Activated CD4-positive, alpha-beta T cell treated with anti-CD3 and anti-CD28 coated beads, Interleukin-2, amount 50 U/mL, for 48 hours (primary cell): Measurements from ENCODE around the gene POLR2B.
A peak's percentile ranks its signal among the peaks of the same experiment; 100 is the strongest.
"Not testable (repeated sequence)": the region's sequence is repeated elsewhere in the genome, so short reads cannot be mapped to it uniquely, and the experiment has no call there.

Experiments
- DNase-seq, 2 experiments: peaks; one replicate each; pipeline ENCODE4 v3.0.0-alpha.2; 2020

Gene POLR2B

GRCh38 chr4:56990109-56990905 lies 11.6 kb downstream of the POLR2B start:
- no peak for DNase-seq

GRCh38 chr4:56995525-56995924 lies 16.8 kb downstream of the POLR2B start:
- DNase-seq = no peak

DNA sequence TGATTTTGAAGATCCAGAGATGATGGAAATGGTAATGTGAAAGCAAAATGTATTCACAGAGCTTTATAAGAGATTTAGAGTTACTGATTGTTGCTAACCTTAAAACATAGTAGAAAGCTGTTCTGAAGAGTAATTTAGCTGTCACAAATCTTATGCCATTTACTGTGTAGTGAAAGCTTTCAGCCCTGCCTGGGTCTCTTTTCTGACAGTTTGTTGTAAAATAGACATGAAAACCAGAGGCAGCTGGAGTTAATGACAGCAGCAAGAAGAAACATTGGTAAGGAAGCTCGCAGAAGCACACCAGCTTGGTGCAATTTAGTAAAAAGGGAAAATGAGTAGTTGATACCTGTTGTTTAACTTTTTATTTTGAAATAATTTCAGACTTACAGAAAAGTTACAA lies 21.1 kb downstream of the POLR2B start:
- DNase-seq = no peak

- no peak for DNase-seq
Observed at GRCh38 chr4:57013543-57014120, 34.9 kb downstream of the POLR2B start.

DNA sequence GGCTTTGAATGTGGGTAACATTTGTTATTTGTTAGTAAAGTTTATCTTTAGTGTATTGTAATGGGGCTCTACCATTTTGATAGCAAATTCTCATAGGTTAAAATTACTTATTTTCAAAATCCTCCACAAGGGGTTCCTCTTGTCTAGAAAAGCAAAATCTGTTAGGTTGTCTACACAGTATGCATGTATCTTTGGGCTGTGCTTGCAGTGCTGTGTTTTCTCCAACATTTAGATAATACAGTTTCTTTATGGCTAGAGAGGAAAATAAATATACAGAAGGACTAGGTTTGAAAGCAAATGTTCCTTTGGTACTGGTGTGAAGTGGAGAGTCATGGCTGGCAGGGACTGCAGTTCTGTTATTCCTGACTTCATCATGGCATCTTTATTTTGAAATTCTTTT lies 40.3 kb downstream of the POLR2B start:
- DNase-seq = no peak

DNA sequence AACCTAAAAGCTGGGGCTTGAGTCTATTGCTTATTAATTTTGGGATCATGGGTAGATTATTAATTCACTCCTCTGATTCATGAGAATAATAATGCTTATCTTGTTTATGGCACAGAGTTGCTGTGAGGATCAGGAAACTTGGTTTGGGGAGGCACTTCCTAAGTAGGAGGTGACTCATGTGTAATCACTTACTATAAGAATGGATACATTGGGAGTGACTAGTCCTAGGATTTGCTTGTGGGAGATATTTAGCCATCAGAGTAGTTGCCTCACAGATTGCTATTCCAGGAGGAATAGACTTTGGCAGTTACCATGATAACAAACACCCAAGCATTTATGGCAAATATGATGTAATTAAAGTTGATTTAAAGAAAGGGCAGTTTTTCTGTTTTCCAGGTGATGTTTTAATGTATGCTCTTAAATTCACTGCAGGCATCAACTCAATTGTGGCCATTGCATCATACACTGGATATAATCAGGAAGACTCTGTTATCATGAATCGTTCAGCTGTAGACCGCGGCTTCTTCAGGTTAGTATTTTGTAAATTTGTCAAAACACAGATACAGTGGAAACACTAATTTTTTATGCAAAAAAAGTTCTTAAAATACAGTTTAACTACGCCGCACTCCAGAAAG lies 41.9 kb downstream of the POLR2B start:
- no peak for DNase-seq

DNA sequence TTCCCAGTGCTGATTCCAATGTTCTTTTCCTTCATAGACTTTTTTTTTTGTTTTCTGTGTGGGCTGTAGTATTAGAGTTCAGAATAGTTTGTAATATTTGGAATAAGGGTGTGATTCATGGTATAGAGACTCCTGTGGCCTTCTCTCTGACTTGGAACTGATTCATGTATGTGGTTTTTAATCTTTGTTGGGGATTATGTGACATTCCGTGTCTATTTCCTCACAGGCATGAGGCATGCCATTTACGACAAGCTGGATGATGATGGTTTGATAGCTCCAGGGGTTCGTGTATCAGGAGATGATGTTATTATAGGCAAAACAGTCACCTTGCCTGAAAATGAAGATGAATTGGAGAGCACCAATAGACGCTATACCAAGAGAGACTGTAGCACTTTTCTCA lies 44.4 kb downstream of the POLR2B start:
- no peak for DNase-seq

DNA sequence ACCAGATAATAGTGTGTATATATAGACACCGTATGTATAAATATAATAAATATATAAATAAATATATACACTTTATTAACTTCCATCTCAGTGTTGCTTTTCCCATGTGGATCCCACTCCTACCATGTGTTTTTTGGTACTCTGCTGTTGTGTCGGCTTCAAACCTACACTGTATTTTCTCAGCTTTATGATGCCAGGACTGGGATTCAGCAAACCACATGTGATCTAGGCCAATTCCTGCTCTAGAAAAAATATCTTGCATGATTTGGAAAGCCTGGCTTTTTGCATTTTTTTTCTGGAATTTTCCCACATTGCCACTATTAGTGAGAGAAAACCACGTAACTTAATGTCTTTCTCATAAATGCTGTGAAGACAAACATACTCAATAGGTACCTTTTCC lies 55.8 kb downstream of the POLR2B start:
- no peak for DNase-seq

DNA sequence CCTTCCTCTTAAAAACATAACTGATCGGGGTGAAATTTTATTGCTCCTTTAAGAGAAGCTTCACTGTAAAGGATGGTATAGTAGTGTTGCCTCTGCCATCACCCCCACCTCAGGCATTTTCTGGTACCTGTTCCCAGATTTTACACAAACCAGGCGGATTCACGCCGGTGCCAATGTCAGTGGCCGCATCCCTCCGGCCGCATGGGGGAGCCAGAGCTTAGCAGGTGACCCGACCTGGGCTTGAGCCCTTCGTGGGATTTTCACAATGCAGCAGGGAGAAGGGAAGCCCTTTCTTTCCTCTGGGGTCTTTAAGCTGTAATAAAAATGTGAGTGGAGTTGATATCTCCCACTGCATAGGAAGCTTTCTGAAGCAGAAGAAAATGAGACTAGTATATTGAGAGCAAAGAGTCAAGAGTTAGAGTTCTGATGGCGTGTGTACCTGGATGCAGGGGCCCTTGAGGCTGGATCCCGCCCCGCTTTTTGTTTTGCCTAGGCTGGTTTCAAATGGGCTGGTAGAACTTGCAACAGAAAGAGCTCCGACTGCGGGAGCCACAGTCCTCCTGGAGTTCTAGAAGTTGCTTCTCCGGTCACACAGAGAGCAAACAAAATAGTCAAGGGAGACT lies 59.4 kb downstream of the POLR2B start:
- peak; percentile 37 to 47 for DNase-seq

DNA sequence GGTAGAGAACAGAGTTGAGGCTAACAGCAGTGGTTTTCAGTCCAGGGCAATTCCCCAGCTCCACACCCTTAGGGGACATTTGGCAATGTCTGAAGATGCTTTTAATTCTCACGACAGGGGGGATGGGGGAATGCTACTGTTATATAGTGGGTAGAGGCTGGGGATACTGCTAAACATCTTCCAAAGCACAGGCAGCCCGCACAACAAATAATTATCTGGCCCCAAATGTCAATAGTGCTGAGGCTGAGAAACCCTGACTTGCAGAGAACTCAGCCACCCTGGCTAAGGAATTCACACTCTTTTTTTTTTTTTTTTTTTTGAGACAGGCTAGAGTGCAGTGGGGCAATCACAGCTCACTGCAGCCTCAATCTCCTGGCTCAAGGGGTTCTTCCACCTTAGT lies 60.6 kb downstream of the POLR2B start:
- DNase-seq = no peak

GRCh38 chr4:57040510-57040909 lies 61.8 kb downstream of the POLR2B start:
- no peak for DNase-seq

DNA sequence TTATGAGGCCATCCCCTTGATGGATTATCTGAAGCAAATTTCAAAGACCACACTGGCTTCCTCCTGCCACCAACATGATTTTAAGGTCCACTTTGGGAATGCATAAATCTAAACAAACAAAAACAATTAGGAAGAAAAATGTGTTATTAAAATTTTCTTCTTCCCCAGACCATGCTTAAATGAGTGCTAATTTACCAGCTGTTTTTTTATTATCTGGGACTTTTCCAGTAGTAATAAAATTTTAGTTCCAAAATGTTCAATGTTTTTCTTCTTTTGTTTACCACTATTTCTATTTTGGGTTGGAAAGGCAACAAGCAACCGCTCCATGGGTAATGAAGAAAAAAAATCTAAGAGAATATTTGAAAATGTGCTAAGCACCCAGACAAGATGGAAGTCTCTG lies 62.3 kb downstream of the POLR2B start:
- no peak for DNase-seq

GRCh38 chr4:57042711-57043169 lies 64.0 kb downstream of the POLR2B start:
- DNase-seq = no peak

- DNase-seq = no peak
Observed at GRCh38 chr4:57043347-57044251, 64.9 kb downstream of the POLR2B start.

DNA sequence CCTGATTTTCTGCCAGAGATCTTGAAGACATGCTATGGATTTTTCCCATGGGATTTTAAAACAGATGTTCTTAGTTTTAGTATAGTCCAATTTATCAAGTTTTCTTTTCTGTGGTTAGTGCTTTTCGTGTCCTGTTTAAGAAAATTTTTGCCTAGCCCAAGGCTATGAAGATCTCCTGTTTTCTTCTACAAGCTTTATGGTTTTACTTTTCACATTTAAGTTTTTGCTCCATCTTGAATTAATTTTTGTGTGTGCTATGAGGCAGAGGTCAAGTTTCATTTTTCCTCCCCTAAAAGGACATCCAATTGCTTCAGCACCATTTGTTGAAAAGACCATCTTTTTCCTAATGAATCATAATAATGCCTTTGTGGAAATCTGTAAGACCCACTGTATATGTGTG lies 65.6 kb downstream of the POLR2B start:
- no peak for DNase-seq

DNA sequence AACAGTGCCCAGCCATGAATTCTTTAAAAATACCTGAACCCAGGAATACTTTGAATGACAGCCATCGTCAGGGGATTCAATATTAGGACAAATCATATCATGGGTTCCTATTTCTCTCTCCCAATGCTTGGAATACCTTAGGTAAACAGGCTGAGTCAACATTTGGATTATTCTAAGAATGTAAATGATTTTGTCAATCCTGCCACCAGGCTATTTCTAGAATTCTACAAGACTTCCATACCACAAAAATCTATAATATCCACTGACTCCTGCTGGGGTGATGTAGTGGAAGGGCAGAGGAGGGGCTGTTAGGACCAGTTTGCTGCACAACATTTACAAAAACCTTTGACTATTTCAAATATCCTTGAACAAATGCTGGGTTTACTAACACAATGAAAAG lies 66.3 kb downstream of the POLR2B start:
- DNase-seq = no peak

GRCh38 chr4:57047046-57047445 lies 68.3 kb downstream of the POLR2B start:
- DNase-seq = not testable (repeated sequence)

DNA sequence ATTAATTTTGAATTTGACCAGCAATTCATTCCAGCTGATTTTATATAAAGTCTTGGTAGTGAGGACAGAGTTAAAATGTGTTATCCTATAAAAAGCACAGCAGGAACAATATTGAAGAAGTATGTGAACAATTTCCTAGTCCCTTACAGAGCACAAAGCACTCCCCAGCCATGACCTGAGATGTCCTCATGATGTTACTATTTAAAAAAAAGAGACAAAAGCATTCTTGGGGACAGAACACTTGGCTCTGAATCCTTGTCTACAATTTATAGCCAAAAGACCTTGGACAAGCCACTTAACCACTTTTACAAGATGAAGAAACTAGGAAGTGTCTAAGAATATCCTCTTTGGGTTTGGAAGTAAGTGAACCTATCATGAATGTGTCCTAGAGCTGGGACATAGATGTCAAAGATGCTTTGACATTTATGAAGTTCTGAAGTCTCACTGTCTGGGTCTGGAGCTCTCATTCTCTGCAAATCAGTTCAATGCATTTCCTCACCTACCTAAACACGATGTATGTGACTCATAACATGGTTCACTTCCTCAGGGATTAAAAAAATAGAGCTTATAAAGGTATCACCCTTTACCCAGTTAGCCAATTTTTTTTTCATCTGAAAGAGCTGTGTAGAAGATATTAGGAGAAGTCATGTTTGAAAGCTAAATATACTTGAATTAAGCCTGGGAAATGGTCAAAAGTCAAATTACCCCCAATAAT lies 70.1 kb downstream of the POLR2B start:
- no peak for DNase-seq

GRCh38 chr4:57051095-57051494 lies 72.4 kb downstream of the POLR2B start:
- no peak for DNase-seq

DNA sequence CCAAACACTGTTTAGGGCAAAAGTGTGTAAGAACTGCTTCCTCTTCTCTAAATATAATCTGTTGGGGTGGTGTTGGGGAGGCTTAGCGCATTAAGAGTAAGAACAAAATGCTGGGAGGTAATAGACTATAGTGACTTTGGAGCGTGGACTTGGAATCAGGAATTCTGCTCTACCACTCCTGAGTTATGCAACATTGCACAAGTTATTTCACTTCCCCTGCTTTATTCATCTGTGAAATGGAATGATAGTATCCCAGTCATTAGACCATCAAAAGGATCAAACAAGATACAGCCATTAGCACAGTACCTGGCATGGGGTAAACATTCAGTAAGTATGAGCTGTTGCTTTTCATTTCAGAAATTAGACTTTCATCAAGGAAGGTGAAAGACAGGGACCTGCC lies 72.8 kb downstream of the POLR2B start:
- DNase-seq = no peak

- no peak for DNase-seq
Observed at GRCh38 chr4:57053508-57053907, 74.8 kb downstream of the POLR2B start.

DNA sequence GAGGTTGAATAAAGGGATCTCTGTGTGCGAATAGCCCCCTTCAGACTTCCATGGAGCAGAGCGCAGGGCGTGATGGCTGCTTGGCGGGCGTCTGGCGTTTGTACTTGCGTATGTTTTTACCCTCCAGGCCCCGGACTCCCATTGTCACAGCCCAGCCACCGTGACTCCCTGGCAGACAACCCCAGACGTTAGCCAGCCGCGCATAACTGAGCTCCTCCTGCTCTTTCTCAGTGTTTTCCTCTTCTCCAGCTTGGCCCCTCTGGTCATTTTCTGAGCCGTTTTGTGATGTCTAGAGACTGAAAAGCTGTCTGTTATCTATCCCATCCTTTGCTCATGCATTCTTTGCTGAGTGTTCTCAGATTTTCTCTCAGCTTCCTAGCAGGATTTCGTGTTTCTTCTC lies 77.2 kb downstream of the POLR2B start:
- DNase-seq = no peak
